Astrocyte (in vitro differentiated cells and primary cell): ENCODE results near the gene ZFAND4. TPM values are rescaled to one million over a fixed set of nuclear protein-coding genes. Genes with fewer than 3 reads are reported as not detected.

Experiments used
- DNase-seq: peaks from one replicate; pipeline ENCODE4 v3.0.0-alpha.2; 2010; ENCODE audit warnings: low read depth
- FAIRE-seq: peaks from 2 replicates; lab custom pipeline; 2011; peaks lifted over from hg19 to GRCh38; lab: Jason Lieb, UNC
- H2AFZ ChIP-seq: 2 replicates; pipeline ENCODE4 v1.6.0; 2012; ENCODE audit warnings: low read depth, low read length, inconsistent platforms
- H3K27ac ChIP-seq: 2 replicates; pipeline ENCODE4 v1.5.1; 2011; ENCODE audit warnings: low read depth, low read length, inconsistent platforms
- H3K27me3 ChIP-seq: 2 replicates; pipeline ENCODE4 v1.6.0; 2011; ENCODE audit warnings: low read length, inconsistent platforms; ENCODE audit not compliant: insufficient read depth
- H3K36me3 ChIP-seq: 2 replicates; pipeline ENCODE4 v1.5.1; 2011; ENCODE audit warnings: low read length, inconsistent platforms; ENCODE audit not compliant: insufficient read depth
- H3K4me1 ChIP-seq: 2 replicates; pipeline ENCODE4 v1.5.1; 2011; ENCODE audit warnings: low read length, inconsistent platforms; ENCODE audit not compliant: insufficient read depth
- H3K4me2 ChIP-seq: 2 replicates; pipeline ENCODE4 v1.6.0; 2012; ENCODE audit warnings: low read length, inconsistent platforms
- H3K4me3 ChIP-seq: 2 replicates; pipeline ENCODE4 v1.5.1; 2011; ENCODE audit warnings: low read depth, mild to moderate bottlenecking, low read length, inconsistent platforms; ENCODE audit not compliant: insufficient read depth
- H3K79me2 ChIP-seq: 2 replicates; pipeline ENCODE4 v1.6.0; 2012; ENCODE audit warnings: mild to moderate bottlenecking, low read length, inconsistent platforms; ENCODE audit not compliant: insufficient read depth
- H3K9ac ChIP-seq: 2 replicates; pipeline ENCODE4 v1.6.0; 2012; ENCODE audit warnings: mild to moderate bottlenecking, low read length, inconsistent platforms
- H3K9me3 ChIP-seq: 2 replicates; pipeline ENCODE4 v1.5.1; 2012; ENCODE audit warnings: low read depth, mild to moderate bottlenecking, low read length, inconsistent platforms; ENCODE audit not compliant: insufficient read depth
- H4K20me1 ChIP-seq: 2 replicates; pipeline ENCODE4 v1.6.0; 2012; ENCODE audit warnings: low read length, inconsistent platforms; ENCODE audit not compliant: insufficient read depth
- H3K27ac Mint-ChIP-seq: one replicate; pipeline ENCODE4 v1.8.0; 2021; ENCODE audit warnings: mild to moderate bottlenecking, mixed read lengths; ENCODE audit not compliant: unreplicated experiment
- H3K27me3 Mint-ChIP-seq: one replicate; pipeline ENCODE4 v1.8.0; 2021; ENCODE audit warnings: low read depth, mixed read lengths; ENCODE audit not compliant: unreplicated experiment
- H3K36me3 Mint-ChIP-seq: one replicate; pipeline ENCODE4 v1.8.0; 2021; ENCODE audit warnings: low read depth, mixed read lengths; ENCODE audit not compliant: unreplicated experiment
- H3K4me1 Mint-ChIP-seq: one replicate; pipeline ENCODE4 v1.8.0; 2021; ENCODE audit warnings: low read depth, mixed read lengths; ENCODE audit not compliant: unreplicated experiment
- H3K4me3 Mint-ChIP-seq: one replicate; pipeline ENCODE4 v1.8.0; 2021; ENCODE audit warnings: mild to moderate bottlenecking, moderate library complexity, mixed read lengths; ENCODE audit not compliant: unreplicated experiment
- H3K9me3 Mint-ChIP-seq: one replicate; pipeline ENCODE4 v1.8.0; 2021; ENCODE audit warnings: mild to moderate bottlenecking, mixed read lengths; ENCODE audit not compliant: unreplicated experiment
- EZH2 ChIP-seq: IDR thresholded peaks from 2 replicates; pipeline ENCODE4 v1.6.1; 2012; ENCODE audit warnings: mild to moderate bottlenecking, low read length, inconsistent platforms; ENCODE audit not compliant: insufficient read depth
- total RNA-seq: library from RNA; stranded (reverse); gene quantifications from 2 replicates; pipeline ENCODE4 v1.2.1, GENCODE V29; 2021
- TF ChIP-seq, protein P1 (sequence below): IDR thresholded peaks from 2 replicates; pipeline ENCODE4 v1.5.1; 2011; ENCODE audit warnings: low read depth, mild to moderate bottlenecking, inconsistent platforms, low read length, moderate library complexity; ENCODE audit not compliant: insufficient read depth

The ZFAND4 gene
- total RNA-seq, 1 donor from 2014 or later, result 4.6 TPM

DNA sequence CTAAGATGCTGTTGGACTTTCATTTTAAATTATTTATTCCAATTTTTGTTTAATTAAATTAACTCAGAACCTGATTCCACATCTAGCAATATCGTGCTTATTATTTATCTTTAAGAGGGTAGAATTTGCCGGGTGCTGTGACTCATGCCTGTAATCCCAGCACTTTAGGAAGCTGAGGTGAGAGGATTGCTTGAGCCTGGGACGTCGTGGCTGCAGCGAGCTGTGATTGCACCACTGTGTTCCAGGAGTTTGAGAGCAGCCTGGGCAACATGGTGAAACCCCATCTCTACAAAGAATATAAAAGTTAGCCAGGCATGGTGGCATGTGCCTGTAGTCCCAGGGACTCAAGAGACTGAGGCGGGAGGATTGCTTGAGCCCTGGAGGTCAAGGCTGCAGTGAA lies 47.8 kb downstream of the ZFAND4 start:
- H3K27me3 ChIP-seq, result no peaks in the 10 kb centered on the region
- no peak overlapping the region for H2AFZ ChIP-seq
- no peak overlapping the region for H3K27ac ChIP-seq
- no peaks in the 10 kb centered on the region for H3K36me3 ChIP-seq
- TF ChIP-seq, protein P1, sequence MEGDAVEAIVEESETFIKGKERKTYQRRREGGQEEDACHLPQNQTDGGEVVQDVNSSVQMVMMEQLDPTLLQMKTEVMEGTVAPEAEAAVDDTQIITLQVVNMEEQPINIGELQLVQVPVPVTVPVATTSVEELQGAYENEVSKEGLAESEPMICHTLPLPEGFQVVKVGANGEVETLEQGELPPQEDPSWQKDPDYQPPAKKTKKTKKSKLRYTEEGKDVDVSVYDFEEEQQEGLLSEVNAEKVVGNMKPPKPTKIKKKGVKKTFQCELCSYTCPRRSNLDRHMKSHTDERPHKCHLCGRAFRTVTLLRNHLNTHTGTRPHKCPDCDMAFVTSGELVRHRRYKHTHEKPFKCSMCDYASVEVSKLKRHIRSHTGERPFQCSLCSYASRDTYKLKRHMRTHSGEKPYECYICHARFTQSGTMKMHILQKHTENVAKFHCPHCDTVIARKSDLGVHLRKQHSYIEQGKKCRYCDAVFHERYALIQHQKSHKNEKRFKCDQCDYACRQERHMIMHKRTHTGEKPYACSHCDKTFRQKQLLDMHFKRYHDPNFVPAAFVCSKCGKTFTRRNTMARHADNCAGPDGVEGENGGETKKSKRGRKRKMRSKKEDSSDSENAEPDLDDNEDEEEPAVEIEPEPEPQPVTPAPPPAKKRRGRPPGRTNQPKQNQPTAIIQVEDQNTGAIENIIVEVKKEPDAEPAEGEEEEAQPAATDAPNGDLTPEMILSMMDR, result no peak
- no peak for TF ChIP-seq EZH2
- H3K9ac ChIP-seq, result no peak overlapping the region
- no peak overlapping the region for H3K4me2 ChIP-seq
- no peak overlapping the region for H3K27ac Mint-ChIP-seq
- FAIRE-seq (no peak), DNase-seq (no peak)
- no peak overlapping the region for H3K4me3 Mint-ChIP-seq
- H4K20me1 ChIP-seq, result no peaks in the 10 kb centered on the region
- H3K4me1 ChIP-seq, result no peaks in the 10 kb centered on the region
- no peaks in the 10 kb centered on the region for H3K27me3 Mint-ChIP-seq
- no peaks in the 10 kb centered on the region for H3K4me1 Mint-ChIP-seq
- H3K4me3 ChIP-seq, result no peak overlapping the region
- H3K9me3 ChIP-seq, result no peaks in the 10 kb centered on the region
- H3K9me3 Mint-ChIP-seq, result no peaks in the 10 kb centered on the region
- H3K79me2 ChIP-seq, result no peaks in the 10 kb centered on the region
- H3K36me3 Mint-ChIP-seq, result peaks cover 2% of the 10 kb centered on the region

DNA sequence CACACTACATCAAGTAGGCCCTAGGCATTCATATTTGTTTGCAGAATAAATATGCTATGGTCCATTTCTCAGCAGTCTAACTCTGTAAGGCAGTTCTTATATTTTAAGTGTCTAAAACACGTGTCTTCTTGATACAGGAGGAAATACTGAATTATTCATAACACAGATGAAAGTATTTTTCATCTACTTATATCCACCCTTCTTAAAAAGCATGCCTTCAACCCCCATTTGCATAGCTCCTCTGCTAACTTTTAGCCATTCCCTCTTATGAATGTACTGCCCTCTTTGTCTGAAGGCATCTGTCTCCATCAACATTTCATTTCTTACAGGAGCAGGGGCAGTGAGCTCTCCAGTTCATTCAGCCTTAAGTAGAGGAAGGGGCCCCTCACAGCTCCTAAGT lies 57.7 kb downstream of the ZFAND4 start:
- Mint-ChIP-seq H3K4me3 (no peak overlapping the region), H3K27me3 (no peaks in the 10 kb centered on the region), H3K4me1 (no peaks in the 10 kb centered on the region), H3K27ac (no peak overlapping the region), H3K36me3 (no peaks in the 10 kb centered on the region), H3K9me3 (no peaks in the 10 kb centered on the region)
- no peak overlapping the region for H3K9ac ChIP-seq
- no peak overlapping the region for H3K4me3 ChIP-seq
- H3K4me1 ChIP-seq, result no peaks in the 10 kb centered on the region
- no peaks in the 10 kb centered on the region for H3K36me3 ChIP-seq
- DNase-seq, result no peak
- H2AFZ ChIP-seq, result no peak overlapping the region
- H3K9me3 ChIP-seq, result no peaks in the 10 kb centered on the region
- no peak overlapping the region for H3K27ac ChIP-seq
- TF ChIP-seq, protein P1, result no peak
- no peak for TF ChIP-seq EZH2
- no peaks in the 10 kb centered on the region for H4K20me1 ChIP-seq
- H3K4me2 ChIP-seq, result no peak overlapping the region
- no peak for FAIRE-seq
- H3K79me2 ChIP-seq, result no peaks in the 10 kb centered on the region
- no peaks in the 10 kb centered on the region for H3K27me3 ChIP-seq

DNA sequence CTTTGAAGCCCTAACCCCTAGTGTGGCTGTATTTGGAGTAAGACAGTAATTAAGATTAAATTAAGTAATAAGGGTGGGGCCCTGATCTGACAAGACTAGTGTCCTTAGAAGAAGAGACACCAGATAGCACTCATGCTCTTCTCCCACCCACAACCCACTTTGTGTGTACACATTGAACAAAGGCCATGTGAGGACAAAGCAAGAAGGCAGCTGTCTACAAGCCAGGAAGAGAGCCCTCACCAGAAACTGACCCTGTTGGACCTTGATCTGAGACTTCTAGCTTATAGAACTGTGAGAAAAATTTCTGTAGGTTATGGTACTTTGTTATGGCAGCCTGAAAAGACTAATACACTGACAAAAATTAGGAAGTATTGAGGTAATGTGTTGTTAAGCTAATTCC lies 59.8 kb downstream of the ZFAND4 start:
- no peaks in the 10 kb centered on the region for H3K27me3 ChIP-seq
- no peaks in the 10 kb centered on the region for H3K36me3 Mint-ChIP-seq
- H4K20me1 ChIP-seq, result no peaks in the 10 kb centered on the region
- no peaks in the 10 kb centered on the region for H3K9me3 Mint-ChIP-seq
- no peaks in the 10 kb centered on the region for H3K4me1 ChIP-seq
- DNase-seq (no peak), FAIRE-seq (no peak)
- no peaks in the 10 kb centered on the region for H3K27me3 Mint-ChIP-seq
- no peak overlapping the region for H3K27ac Mint-ChIP-seq
- H3K4me3 Mint-ChIP-seq, result no peak overlapping the region
- no peak for TF ChIP-seq EZH2
- TF ChIP-seq, protein P1, result no peak
- H3K4me2 ChIP-seq, result no peak overlapping the region
- no peak overlapping the region for H3K4me3 ChIP-seq
- H3K27ac ChIP-seq, result no peak overlapping the region
- H3K9me3 ChIP-seq, result no peaks in the 10 kb centered on the region
- H3K79me2 ChIP-seq, result no peaks in the 10 kb centered on the region
- no peaks in the 10 kb centered on the region for H3K36me3 ChIP-seq
- H2AFZ ChIP-seq, result no peak overlapping the region
- H3K4me1 Mint-ChIP-seq, result no peaks in the 10 kb centered on the region
- no peak overlapping the region for H3K9ac ChIP-seq
